Upper lobe of left lung (tissue), 6 donors: Measurements from ENCODE around the gene ACAP2. TPM values are rescaled to one million over a fixed set of nuclear protein-coding genes. Genes with fewer than 3 reads are reported as not detected.
"Not testable (repeated sequence)": the region's sequence is repeated elsewhere in the genome, so short reads cannot be mapped to it uniquely, and the experiment has no call there.

ENCODE experiments used
- ATAC-seq, 2 donors: fragments of 200-7000 bp; cut with Tn5 transposase; one replicate each; pipeline ENCODE4 v1.9.1; 2022; ENCODE audit warnings: mild to moderate bottlenecking in 2 of 2, moderate library complexity in 2 of 2; ENCODE audit not compliant: low FRiP score in 2 of 2
- DNase-seq, 2 donors: peaks; one replicate each; pipeline ENCODE4 v3.0.0-alpha.2; 2019 to 2020
- H3K27ac ChIP-seq, 4 donors: fragments of 200-600 bp; sonication (generic); one replicate each; pipeline ENCODE4 v1.5.1; 2016 to 2019
- H3K27me3 ChIP-seq, 4 donors: fragments of 200-600 bp; sonication (generic); one replicate each; pipeline ENCODE4 v1.5.1; 2017 to 2019
- H3K36me3 ChIP-seq, 4 donors: fragments of 200-600 bp; sonication (generic); one replicate each; pipeline ENCODE4 v1.5.1; 2016 to 2019
- H3K4me1 ChIP-seq, 4 donors: fragments of 200-600 bp; sonication (generic); one replicate each; pipeline ENCODE4 v1.5.1; 2018 to 2019
- H3K4me3 ChIP-seq, 4 donors: fragments of 200-600 bp; sonication (generic); one replicate each; pipeline ENCODE4 v1.5.1; 2017 to 2019; ENCODE audit warnings: mild to moderate bottlenecking in 2 of 4, moderate library complexity in 1 of 4
- H3K9me3 ChIP-seq, 4 donors: fragments of 200-600 bp; sonication (generic); one replicate each; pipeline ENCODE4 v1.5.1; 2018 to 2019
- CTCF ChIP-seq, 6 experiments: fragments of 450-650 bp in 4 of 6; fragments of 200-600 bp in 2 of 6; sonication (generic) in 2 of 6; IDR thresholded peaks; one replicate each; pipeline ENCODE4 v1.5.1; 2016 to 2019; ENCODE audit warnings: antibody characterized with exemption in 6 of 6
- EP300 ChIP-seq, 4 donors: sonication (generic); formaldehyde crosslinking; IDR thresholded peaks; one replicate each; pipeline ENCODE4 v1.5.1; 2017; ENCODE audit warnings: antibody characterized with exemption in 4 of 4, control low read depth in 2 of 4
- POLR2A ChIP-seq, 4 donors: fragments of 450-650 bp; IDR thresholded peaks; one replicate each; pipeline ENCODE4 v1.5.1; 2016 to 2017; ENCODE audit warnings: antibody characterized with exemption in 4 of 4, mild to moderate bottlenecking in 2 of 4
- POLR2AphosphoS5 ChIP-seq, 2 donors: sonication (generic); formaldehyde crosslinking; IDR thresholded peaks; one replicate each; pipeline ENCODE4 v1.5.1; 2017; ENCODE audit warnings: antibody characterized with exemption in 2 of 2
- WGBS, 2 donors: methylation state at CpG; one replicate each; pipeline ENCODE4 v1.1.5; 2017 to 2018; 5-methylcytosine and 5-hydroxymethylcytosine counted together
- total RNA-seq, 6 donors: library from RNA; depleted of rRNA in 4 of 6; stranded (reverse); fragments of >200 nt in 4 of 6; gene quantifications; one replicate each; pipeline versions ENCODE4 v1.1.0 to v1.2.1, GENCODE V29; 2016 to 2021
- donor health status: DM: no; HTN: no; CAD: no; lungs with moderate emphysema.
- donor health status: DM: no; HTN: yes; CAD: no; lungs with severe emphysema.

Gene ACAP2
- total RNA-seq, 6 donors from 2014 or later = 30.6 to 75.2 (median 52.3) TPM

GRCh38 chr3:195405651-195406050 lies 37.2 kb downstream of the ACAP2 start:
- DNase-seq = no peak
- TF ChIP-seq POLR2A (IDR thresholded peaks at IDR 0.05) = no peak
- TF ChIP-seq EP300 (IDR thresholded peaks at IDR 0.05) = no peak
- no peak for TF ChIP-seq POLR2AphosphoS5 (IDR thresholded peaks at IDR 0.05)
- no peak for TF ChIP-seq CTCF (IDR thresholded peaks at IDR 0.05)
- 68 to 75% methylated on average over 2 of the region's 2 CpGs for WGBS, 2 donors
- H3K27ac ChIP-seq = no peak overlapping the region
- H3K27me3 ChIP-seq = no peaks in the 10 kb centered on the region
- H3K4me1 ChIP-seq = peaks cover 0 to 16% (median 7%) of the 10 kb centered on the region in 4 donors
- H3K4me3 ChIP-seq = no peak overlapping the region
- H3K9me3 ChIP-seq = no peaks in the 10 kb centered on the region
- ATAC-seq = no peak
- no peaks in the 10 kb centered on the region for H3K36me3 ChIP-seq

GRCh38 chr3:195403841-195404408 lies 38.9 kb downstream of the ACAP2 start:
- no peak overlapping the region for H3K27ac ChIP-seq
- H3K4me3 ChIP-seq = no peak overlapping the region
- H3K9me3 ChIP-seq = no peaks in the 10 kb centered on the region
- ATAC-seq (no peak), DNase-seq (no peak)
- H3K4me1 ChIP-seq = peaks cover 0 to 13% (median 6%) of the 10 kb centered on the region in 4 donors
- no peak for TF ChIP-seq POLR2A (IDR thresholded peaks at IDR 0.05)
- TF ChIP-seq POLR2AphosphoS5 (IDR thresholded peaks at IDR 0.05) = no peak
- no peak for TF ChIP-seq CTCF (IDR thresholded peaks at IDR 0.05)
- no peaks in the 10 kb centered on the region for H3K36me3 ChIP-seq
- no peaks in the 10 kb centered on the region for H3K27me3 ChIP-seq
- WGBS, 2 donors = 89 to 90% methylated on average over 4 of the region's 4 CpGs

GRCh38 chr3:195403244-195403643 lies 39.6 kb downstream of the ACAP2 start:
- Histone ChIP-seq H3K9me3 (no peaks in the 10 kb centered on the region), H3K36me3 (no peaks in the 10 kb centered on the region), H3K27ac (no peak overlapping the region), H3K4me3 (no peak overlapping the region), H3K4me1 (peaks cover 0 to 7% (median 3%) of the 10 kb centered on the region in 4 donors), H3K27me3 (no peaks in the 10 kb centered on the region)
- TF ChIP-seq POLR2AphosphoS5 (IDR thresholded peaks at IDR 0.05) (no peak), EP300 (IDR thresholded peaks at IDR 0.05) (no peak), POLR2A (IDR thresholded peaks at IDR 0.05) (no peak)
- no peak for DNase-seq
- no peak for ATAC-seq
- 84 to 92% methylated on average over 4 of the region's 4 CpGs for WGBS, 2 donors

GRCh38 chr3:195401943-195402342 lies 40.9 kb downstream of the ACAP2 start:
- no peak overlapping the region for H3K4me3 ChIP-seq
- H3K27ac ChIP-seq = no peak overlapping the region
- no peak for DNase-seq
- no peak for TF ChIP-seq POLR2AphosphoS5 (IDR thresholded peaks at IDR 0.05)
- TF ChIP-seq POLR2A (IDR thresholded peaks at IDR 0.05) = no peak
- no peak for TF ChIP-seq EP300 (IDR thresholded peaks at IDR 0.05)
- TF ChIP-seq CTCF (IDR thresholded peaks at IDR 0.05) = no peak
- H3K36me3 ChIP-seq = no peaks in the 10 kb centered on the region
- no peaks in the 10 kb centered on the region for H3K27me3 ChIP-seq
- WGBS, 2 donors = 89 to 97% methylated on average over 5 of the region's 5 CpGs
- no peaks in the 10 kb centered on the region for H3K9me3 ChIP-seq
- H3K4me1 ChIP-seq = peaks cover 0 to 10% (median 8%) of the 10 kb centered on the region in 4 donors
- no peak for ATAC-seq

GRCh38 chr3:195398460-195398859 lies 44.4 kb downstream of the ACAP2 start:
- 83 to 96% methylated on average over 6 of the region's 6 CpGs for WGBS, 2 donors
- not testable (repeated sequence) for H3K27me3 ChIP-seq, H3K9me3 ChIP-seq, H3K4me3 ChIP-seq, DNase-seq, H3K36me3 ChIP-seq, ATAC-seq, H3K27ac ChIP-seq
- H3K4me1 ChIP-seq = peaks cover 0 to 19% (median 7%) of the 10 kb centered on the region in 4 donors

GRCh38 chr3:195397524-195397923 lies 45.3 kb downstream of the ACAP2 start:
- 81% methylated on average over 3 of the region's 3 CpGs for WGBS, 2 donors
- H3K9me3 ChIP-seq = no peaks in the 10 kb centered on the region
- H3K36me3 ChIP-seq = no peaks in the 10 kb centered on the region
- peak overlapping the region in 1 of 4 donors; percentile 10 for H3K27ac ChIP-seq
- no peak for TF ChIP-seq EP300 (IDR thresholded peaks at IDR 0.05)
- ATAC-seq (no peak), DNase-seq (no peak)
- H3K27me3 ChIP-seq = no peaks in the 10 kb centered on the region
- peaks cover 0 to 26% (median 7%) of the 10 kb centered on the region in 4 donors for H3K4me1 ChIP-seq
- H3K4me3 ChIP-seq = no peak overlapping the region
